ENCODE results near the gene YPEL1. TPM values are rescaled to one million over a fixed set of nuclear protein-coding genes. Genes with fewer than 3 reads are reported as not detected.
"Not testable (repeated sequence)": the region's sequence is repeated elsewhere in the genome, so short reads cannot be mapped to it uniquely, and the experiment has no call there.

YPEL1 gene
- polyA plus RNA-seq, 5 donors = 15.2 to 20.1 (median 19.4) TPM

GRCh38 chr22:21702094-21702493, 33.5 kb downstream of the YPEL1 start:
- no peak for DNase-seq

- DNase-seq = no peak
Measured at GRCh38 chr22:21701384-21701971, 34.1 kb downstream of the YPEL1 start.

- DNase-seq = no peak
Measured at GRCh38 chr22:21700822-21701221, 34.8 kb downstream of the YPEL1 start.

GRCh38 chr22:21699643-21700042, 36.0 kb downstream of the YPEL1 start:
- DNase-seq = no peak

GRCh38 chr22:21698430-21699329, 36.9 kb downstream of the YPEL1 start:
- peak in 1 of 2 donors; percentile 10 for DNase-seq

DNA sequence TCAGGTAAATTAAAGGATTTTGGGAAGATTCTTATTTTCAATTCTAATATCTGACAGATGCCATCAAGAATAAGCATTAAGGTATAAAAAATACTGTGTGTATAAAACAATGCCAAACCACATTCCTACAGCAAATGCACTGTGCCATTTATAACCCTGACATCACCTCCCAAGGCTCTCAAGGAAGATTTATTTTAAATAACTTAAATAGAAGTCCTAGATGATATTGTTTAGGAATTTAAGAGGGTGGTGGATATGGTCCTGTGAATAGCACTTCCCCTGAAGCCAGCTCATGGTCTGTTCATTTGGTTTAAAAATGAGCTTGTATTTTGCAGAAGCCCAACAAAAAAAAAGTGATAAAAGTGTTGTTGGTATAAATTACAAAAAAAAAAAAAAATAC, 37.7 kb downstream of the YPEL1 start:
- DNase-seq = no peak

DNA sequence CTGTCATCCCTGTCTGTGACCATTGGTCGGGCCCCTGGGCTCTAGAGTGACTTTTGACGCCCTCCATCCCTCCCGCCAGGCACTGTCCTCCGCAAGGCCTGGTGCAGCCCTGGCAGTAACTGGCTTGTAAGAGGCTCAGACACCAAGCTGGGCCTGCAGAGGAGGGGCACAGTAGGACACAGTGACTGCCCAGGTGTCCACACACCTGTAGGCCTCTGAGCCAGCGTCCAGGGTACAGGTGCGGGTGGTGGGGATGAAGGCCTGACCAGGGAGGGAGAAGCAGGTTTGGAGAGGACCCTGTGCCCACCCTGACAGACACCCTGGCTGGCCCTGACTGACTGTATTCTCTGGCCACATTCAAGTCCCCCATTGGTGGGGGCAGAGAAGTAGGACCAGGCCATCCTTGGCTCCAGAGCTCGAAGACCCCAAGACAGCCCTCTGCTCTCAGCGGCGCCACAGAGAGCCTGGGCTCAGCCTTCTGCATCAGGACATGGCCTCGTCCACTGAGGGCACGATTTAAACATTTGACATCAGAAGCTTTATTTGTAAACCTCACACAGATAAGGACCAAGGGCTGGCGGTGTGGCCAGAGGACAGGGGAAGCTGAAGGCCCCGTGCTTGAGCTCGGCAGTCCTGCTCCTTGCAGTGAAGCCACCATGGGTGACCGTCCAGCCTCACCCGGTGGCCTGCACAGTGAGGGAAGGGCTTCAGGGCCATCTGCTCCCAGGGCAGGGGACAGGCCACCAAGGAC, 38.4 kb downstream of the YPEL1 start:
- no peak for DNase-seq

GRCh38 chr22:21696115-21696514, 39.5 kb downstream of the YPEL1 start:
- no peak for DNase-seq

DNA sequence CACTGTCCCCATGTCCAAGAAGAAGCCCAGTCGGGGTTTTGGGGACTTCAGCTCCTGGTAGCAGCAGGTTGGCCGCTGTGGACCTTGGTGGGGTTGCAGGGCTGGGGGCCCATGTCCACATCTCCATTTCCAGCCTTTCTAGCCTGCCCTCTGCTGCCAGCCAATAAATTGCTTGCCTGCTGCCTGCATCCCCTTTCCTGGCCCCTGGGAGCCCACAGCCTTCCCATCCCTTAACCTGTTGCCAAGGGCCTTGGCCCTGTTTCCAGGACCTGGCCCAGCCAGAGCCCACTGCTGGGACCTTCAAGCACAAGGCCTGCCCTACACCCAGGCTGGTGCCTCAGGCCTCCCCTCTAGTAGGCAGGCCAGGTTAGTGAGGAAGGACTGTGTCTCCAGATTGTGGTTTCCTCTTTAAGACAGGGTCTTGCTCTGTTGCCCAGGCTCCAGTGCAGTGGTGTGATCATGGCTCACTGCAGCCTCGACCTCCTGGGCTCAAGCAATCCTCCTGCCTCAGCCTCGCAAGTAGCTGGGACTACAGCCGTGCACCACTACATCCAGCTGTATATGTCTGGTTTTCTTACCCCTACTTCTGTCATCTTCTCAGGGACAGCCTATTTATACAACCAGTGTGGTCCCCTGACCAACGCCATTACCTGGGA, 40.0 kb downstream of the YPEL1 start:
- no peak for DNase-seq

DNA sequence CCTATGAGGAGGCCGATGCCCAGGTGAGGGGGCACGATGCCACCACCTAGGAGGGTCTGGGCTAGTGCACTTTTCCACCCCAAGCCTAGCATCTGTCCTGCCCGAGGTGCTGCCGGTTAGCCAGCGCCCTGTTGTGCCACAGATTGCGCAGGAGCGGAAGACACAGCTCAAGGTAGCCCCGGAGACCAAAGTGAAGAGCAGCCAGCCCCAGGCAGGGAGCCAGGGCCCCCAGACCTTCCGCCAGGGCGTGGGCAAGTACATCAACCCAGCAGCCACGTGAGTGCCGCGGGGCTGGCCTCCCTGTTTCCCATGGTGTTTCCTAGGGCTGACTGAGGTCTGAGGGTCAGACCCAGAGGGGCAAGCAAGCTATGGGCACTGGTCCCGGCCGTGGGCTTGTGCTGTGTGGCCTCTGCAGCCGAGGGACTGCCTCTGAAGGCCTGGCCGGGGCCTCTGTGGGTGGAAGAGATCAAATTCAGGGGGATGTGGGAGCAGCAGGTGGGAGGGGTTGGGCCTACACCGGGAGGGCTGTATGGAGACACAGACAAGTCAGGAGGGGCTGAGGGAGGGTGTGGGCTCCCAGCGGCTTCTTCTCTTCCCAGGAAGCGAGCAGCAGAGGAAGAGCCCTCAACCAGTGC, 40.7 kb downstream of the YPEL1 start:
- DNase-seq = no peak

DNA sequence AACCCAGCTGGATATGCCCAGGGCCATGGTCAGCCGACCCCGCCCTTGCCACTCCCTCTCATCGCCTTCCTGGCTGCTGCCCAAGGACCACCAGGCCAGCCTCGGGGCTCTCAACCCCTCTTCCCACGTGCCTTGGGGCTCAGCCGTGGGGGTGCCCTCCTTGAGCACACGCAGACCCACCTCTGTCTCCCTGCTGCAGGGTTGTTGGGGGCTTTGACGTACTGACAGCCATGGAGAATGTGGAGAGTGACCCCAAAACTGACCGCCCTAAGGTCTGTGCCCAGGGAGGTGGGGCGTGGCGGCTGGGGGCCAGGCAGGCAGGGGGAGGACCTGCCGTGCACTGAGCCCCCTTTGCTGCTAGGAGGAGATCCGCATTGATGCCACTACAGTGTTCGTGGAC, 41.2 kb downstream of the YPEL1 start:
- DNase-seq = no peak

DNA sequence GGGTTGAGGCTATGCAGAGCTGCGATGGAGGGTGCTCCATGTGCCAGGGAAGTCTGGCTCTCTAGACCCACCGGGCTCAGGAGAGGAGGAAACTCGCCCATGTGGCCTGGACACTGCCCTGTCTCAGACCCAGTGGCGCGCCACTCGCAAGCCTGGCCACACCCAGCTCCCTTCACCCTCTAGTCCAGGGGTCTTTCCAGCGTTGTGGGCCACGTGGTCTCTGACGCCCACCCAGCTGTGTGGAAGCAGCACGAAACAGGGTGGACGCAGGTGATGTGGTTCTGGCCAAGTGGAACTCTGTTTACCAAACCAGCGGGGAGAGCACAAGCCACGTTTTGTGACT, 41.6 kb downstream of the YPEL1 start:
- no peak for DNase-seq

DNA sequence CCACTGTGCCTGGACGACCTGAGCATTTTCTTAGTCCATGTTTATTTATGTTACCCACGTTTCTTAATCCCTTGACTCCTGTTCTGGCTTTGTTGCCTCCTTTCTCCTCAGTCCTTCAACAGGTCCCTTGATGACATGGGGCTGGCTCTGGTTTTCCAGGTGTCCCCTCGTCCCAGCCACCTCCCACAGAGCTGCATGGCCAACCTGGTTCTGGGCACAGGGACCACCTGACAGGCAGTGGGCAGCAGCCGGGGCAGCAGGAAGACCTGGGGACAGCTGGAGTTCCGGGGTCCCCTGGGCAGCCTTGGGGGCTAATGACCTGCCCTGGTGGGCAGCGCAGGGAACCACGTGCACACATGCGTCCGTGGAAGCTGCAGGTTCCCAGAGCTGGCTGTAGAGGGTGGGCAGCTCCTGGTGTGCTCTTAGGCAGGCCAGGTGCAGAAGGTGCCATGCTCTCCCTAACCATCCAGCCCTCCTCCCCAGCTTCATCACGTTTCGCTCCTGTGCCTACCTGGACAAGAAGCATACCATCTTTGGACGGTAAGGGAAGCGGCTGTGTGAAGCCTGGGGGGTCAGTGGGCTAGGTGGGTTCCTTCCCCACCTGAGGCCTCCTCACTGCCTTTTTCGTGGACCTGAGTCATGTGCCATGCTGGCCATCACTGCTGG, 42.1 kb downstream of the YPEL1 start:
- DNase-seq = no peak

- not testable (repeated sequence) for DNase-seq
Measured at GRCh38 chr22:21692856-21693255, 42.7 kb downstream of the YPEL1 start.

DNA sequence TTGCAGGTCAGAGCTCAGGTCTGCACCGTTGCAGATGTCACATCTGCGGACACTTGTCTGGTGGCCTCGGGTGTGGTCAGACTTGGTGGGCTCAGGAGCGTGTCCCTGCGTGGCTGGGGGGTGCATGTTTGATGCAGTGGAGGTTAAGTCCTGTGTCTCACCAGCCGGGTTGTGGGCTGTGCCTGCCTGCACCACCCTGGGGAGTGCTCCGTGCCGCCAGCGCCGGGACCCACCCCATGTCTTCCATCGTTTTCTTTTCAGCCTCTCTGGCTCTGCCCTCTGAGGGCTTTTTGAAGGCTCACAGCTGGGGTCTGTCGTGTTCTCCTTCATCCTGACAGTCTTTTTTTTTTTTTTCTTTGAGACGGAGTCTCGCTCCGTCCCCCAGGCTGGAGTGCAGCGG, 43.8 kb downstream of the YPEL1 start:
- DNase-seq = no peak

- DNase-seq = no peak
Measured at GRCh38 chr22:21690401-21690801, 45.2 kb downstream of the YPEL1 start.

DNA sequence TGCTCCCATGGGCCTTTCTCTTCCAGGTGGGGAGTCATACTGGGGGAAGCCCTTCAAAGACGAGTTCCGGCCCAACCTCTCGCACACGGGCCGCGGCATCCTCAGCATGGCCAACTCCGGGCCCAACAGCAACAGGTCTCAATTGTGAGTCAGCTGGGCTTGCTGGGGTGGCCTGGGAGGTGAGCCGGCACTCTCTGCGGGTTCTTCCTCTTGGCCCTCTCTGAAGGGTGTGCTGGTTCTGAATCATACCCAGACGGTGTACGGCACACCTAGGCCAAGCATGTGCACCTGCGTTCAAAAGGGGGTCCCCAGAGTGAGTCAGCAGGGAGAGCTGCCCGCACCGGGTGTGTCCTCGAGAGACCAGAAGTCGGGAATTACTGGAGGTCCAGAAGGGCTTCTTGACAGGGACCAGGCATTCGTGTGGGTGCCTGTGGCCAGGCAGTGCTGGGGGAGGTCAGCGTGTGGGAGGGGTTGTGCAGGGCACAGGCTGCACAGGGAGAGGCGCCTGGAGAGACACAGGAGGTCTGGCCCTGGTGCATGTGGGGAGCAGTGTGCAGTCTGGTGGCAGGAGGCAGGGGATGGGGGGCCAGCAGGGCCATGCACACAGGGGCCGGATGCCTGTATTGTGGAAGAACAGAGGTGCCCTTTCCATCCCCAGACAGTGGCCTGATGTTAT, 46.8 kb downstream of the YPEL1 start:
- DNase-seq = no peak

- no peak for DNase-seq
Measured at GRCh38 chr22:21688341-21688705, 47.3 kb downstream of the YPEL1 start.

DNA sequence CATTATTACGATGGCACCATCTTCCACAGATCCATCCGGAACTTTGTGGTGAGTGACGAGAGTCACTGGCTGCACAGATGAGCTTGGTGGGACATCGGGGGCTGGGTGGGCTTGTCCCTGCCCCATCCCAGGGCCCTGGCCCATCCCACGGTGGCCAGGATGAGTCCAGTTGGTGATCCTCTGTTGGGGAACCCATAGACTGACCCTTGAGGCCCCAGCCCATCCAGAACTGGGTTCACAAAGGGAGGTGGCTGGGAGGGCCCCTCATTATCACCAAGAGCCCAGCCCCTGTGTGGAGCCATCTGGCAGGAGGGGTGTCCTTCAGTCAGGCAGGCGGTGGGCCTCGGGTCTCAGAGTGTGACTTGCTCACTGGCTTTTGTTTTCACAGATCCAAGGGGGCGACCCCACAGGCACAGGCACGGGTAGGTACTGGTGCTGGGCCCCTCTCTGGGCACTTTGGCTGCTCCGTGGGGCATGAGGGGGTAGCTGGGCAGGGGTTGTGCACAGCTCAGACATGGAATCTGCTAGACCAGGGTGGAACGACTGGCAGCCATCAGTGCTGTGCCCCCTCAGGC, 47.8 kb downstream of the YPEL1 start:
- DNase-seq = no peak

Measured in right lung (tissue), 5 donors.